ENCODE data around the gene NEMF.
"Not testable (repeated sequence)": the region's sequence is repeated elsewhere in the genome, so short reads cannot be mapped to it uniquely, and the experiment has no call there.

The NEMF gene

DNA sequence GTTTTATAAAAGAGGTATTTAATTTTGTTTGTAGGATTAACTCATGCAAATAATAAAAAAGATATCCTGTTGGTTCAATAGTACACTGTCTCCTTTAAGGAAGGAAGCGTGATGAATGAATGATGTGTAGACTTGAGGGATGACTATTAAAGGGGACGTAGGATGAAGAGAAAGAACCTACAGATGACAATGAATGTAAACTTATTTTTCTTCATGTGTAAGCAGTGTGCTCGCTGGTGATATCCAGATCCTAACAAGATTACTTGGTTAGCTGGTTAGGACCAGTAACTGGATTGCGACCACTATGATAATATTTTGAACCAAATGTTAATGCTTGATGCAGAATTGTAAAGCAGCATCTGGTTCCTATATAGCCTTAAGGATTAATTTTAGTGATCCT, 42.9 kb upstream of the NEMF start:
- TF ChIP-seq, protein P1, sequence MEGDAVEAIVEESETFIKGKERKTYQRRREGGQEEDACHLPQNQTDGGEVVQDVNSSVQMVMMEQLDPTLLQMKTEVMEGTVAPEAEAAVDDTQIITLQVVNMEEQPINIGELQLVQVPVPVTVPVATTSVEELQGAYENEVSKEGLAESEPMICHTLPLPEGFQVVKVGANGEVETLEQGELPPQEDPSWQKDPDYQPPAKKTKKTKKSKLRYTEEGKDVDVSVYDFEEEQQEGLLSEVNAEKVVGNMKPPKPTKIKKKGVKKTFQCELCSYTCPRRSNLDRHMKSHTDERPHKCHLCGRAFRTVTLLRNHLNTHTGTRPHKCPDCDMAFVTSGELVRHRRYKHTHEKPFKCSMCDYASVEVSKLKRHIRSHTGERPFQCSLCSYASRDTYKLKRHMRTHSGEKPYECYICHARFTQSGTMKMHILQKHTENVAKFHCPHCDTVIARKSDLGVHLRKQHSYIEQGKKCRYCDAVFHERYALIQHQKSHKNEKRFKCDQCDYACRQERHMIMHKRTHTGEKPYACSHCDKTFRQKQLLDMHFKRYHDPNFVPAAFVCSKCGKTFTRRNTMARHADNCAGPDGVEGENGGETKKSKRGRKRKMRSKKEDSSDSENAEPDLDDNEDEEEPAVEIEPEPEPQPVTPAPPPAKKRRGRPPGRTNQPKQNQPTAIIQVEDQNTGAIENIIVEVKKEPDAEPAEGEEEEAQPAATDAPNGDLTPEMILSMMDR (IDR thresholded peaks at IDR 0.05; ENCODE audit: extremely low read depth, missing control alignments) = no peak
- no peak for DNase-seq (ENCODE audit: low spot score)

DNA sequence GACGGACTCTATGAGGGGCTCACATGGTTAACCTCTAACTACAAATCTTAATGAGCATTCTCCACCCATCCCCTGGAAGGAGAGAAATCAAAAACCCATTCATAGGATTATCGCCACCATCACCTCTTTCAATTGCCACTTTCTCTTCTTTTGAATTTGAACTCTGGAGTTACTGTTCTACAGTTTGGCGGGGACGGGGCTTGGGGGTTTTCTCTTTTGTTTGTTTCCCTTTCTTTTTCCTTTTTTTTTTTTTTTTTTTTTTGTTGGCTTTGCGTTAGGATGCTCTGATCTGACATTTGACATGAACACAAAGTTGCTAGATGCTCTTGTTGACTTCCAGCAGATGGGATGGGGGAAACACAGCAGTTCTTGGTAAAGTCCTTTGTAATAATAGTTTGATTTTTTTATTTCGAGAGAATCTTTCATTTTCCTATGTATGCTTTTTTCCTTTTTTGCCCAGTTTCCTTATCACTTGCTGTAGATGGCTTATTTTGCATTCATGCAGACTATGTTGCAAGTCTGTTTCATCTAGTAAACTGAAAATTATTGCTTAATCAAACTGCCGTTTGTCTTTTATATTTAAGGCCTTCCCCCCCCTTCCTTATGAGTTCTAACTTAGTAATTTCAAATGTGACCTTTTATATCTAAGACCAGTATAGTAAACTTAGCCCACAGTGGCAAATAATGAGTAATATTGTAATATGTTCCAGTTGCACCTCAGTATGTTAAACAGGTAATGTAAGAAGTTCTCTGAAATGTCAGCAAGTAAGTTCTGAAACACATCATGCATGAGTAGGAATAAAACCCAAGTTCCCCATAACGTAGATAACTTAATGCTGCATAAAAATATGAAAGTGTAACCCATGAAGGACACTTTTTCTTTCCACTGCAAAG, 41.9 kb upstream of the NEMF start:
- DNase-seq (ENCODE audit: low spot score) = not testable (repeated sequence)

DNA sequence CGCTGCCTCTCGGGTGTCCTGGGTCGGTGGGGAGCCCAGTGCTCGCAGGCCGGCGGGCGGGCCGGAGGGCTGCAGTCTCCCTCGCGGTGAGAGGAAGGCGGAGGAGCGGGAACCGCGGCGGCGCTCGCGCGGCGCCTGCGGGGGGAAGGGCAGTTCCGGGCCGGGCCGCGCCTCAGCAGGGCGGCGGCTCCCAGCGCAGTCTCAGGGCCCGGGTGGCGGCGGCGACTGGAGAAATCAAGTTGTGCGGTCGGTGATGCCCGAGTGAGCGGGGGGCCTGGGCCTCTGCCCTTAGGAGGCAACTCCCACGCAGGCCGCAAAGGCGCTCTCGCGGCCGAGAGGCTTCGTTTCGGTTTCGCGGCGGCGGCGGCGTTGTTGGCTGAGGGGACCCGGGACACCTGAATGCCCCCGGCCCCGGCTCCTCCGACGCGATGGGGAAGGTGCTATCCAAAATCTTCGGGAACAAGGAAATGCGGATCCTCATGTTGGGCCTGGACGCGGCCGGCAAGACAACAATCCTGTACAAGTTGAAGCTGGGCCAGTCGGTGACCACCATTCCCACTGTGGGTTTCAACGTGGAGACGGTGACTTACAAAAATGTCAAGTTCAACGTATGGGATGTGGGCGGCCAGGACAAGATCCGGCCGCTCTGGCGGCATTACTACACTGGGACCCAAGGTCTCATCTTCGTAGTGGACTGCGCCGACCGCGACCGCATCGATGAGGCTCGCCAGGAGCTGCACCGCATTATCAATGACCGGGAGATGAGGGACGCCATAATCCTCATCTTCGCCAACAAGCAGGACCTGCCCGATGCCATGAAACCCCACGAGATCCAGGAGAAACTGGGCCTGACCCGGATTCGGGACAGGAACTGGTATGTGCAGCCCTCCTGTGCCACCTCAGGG, 41.0 kb upstream of the NEMF start:
- TF ChIP-seq, protein P1 (IDR thresholded peaks at IDR 0.05; ENCODE audit: extremely low read depth, missing control alignments) = no peak
- DNase-seq (ENCODE audit: low spot score) = peak; percentile 77

- TF ChIP-seq, protein P1 (IDR thresholded peaks at IDR 0.05; ENCODE audit: extremely low read depth, missing control alignments) = peak; percentile 6
- peak; percentile 98 for DNase-seq (ENCODE audit: low spot score)
Observed at GRCh38 chr14:49892636-49893308, 40.2 kb upstream of the NEMF start, which contains the start of gene ARF6. TSS of gene ARF6 (plus strand) at chr14:49893082. CDS start at chr14:49893737, 655 bp downstream.

- peak; percentile 70 for DNase-seq (ENCODE audit: low spot score)
- TF ChIP-seq, protein P1 (IDR thresholded peaks at IDR 0.05; ENCODE audit: extremely low read depth, missing control alignments) = no peak
Observed at GRCh38 chr14:49892301-49892635, 39.7 kb upstream of the NEMF start.

- DNase-seq (ENCODE audit: low spot score) = no peak
- TF ChIP-seq, protein P1 (IDR thresholded peaks at IDR 0.05; ENCODE audit: extremely low read depth, missing control alignments) = no peak
Observed at GRCh38 chr14:49888293-49888692, 35.7 kb upstream of the NEMF start.

GRCh38 chr14:49886523-49886922, 33.9 kb upstream of the NEMF start:
- TF ChIP-seq, protein P1 (IDR thresholded peaks at IDR 0.05; ENCODE audit: extremely low read depth, missing control alignments) = no peak
- DNase-seq (ENCODE audit: low spot score) = no peak
